ENCODE measurements around the gene AGBL1.
"Not testable (repeated sequence)": the region's sequence is repeated elsewhere in the genome, so short reads cannot be mapped to it uniquely, and the experiment has no call there.

The AGBL1 gene

GRCh38 chr15:86087808-86088207 is 8.1 kb downstream of the AGBL1 start:
- no peak for DNase-seq

GRCh38 chr15:86089422-86089821 is 9.8 kb downstream of the AGBL1 start:
- no peak for DNase-seq

- no peak for DNase-seq
Observed at GRCh38 chr15:86101818-86102217, 22.1 kb downstream of the AGBL1 start.

GRCh38 chr15:86103825-86104224 is 24.2 kb downstream of the AGBL1 start:
- no peak for DNase-seq

- no peak for DNase-seq
Observed at GRCh38 chr15:86106306-86106705, 26.6 kb downstream of the AGBL1 start.

GRCh38 chr15:86115145-86115801 is 35.6 kb downstream of the AGBL1 start:
- DNase-seq = no peak

GRCh38 chr15:86121568-86122225 is 42.0 kb downstream of the AGBL1 start:
- no peak for DNase-seq

- DNase-seq = not testable (repeated sequence)
Observed at GRCh38 chr15:86122691-86123391, 43.2 kb downstream of the AGBL1 start.

- no peak for DNase-seq
Observed at GRCh38 chr15:86125775-86126174, 46.1 kb downstream of the AGBL1 start.

GRCh38 chr15:86127547-86127946 is 47.9 kb downstream of the AGBL1 start:
- no peak for DNase-seq

GRCh38 chr15:86135041-86135440 is 55.4 kb downstream of the AGBL1 start:
- DNase-seq = no peak

- DNase-seq = no peak
Observed at GRCh38 chr15:86136861-86137260, 57.2 kb downstream of the AGBL1 start.

GRCh38 chr15:86138798-86139197 is 59.1 kb downstream of the AGBL1 start:
- DNase-seq = no peak

GRCh38 chr15:86139828-86140227 is 60.2 kb downstream of the AGBL1 start:
- DNase-seq = no peak

- no peak for DNase-seq
Observed at GRCh38 chr15:86154705-86155104, 75.0 kb downstream of the AGBL1 start.

GRCh38 chr15:86155551-86155950 is 75.9 kb downstream of the AGBL1 start:
- no peak for DNase-seq

- DNase-seq = no peak
Observed at GRCh38 chr15:86157606-86158293, 78.1 kb downstream of the AGBL1 start.

GRCh38 chr15:86159468-86159867 is 79.8 kb downstream of the AGBL1 start:
- DNase-seq = no peak

GRCh38 chr15:86161250-86161649 is 81.6 kb downstream of the AGBL1 start:
- DNase-seq = no peak

- no peak for DNase-seq
Observed at GRCh38 chr15:86162172-86162591, 82.5 kb downstream of the AGBL1 start.

GRCh38 chr15:86162641-86163040 is 83.0 kb downstream of the AGBL1 start:
- no peak for DNase-seq

- DNase-seq = no peak
Observed at GRCh38 chr15:86163816-86164215, 84.1 kb downstream of the AGBL1 start.

GRCh38 chr15:86164232-86164898 is 84.7 kb downstream of the AGBL1 start:
- DNase-seq = no peak

Data from stimulated activated naive CD4-positive, alpha-beta T cell (primary cell).